GM13976 (cell line): ENCODE measurements around the gene DMXL1.
A peak's percentile ranks its signal among the peaks of the same experiment; 100 is the strongest.
"Not testable (repeated sequence)": the region's sequence is repeated elsewhere in the genome, so short reads cannot be mapped to it uniquely, and the experiment has no call there.

Experiments used
- DNase-seq: peaks from one replicate; pipeline ENCODE4 v3.0.0; 2012; ENCODE audit warnings: low spot score
- CTCF ChIP-seq: IDR thresholded peaks from 2 replicates; pipeline ENCODE4 v1.5.1; 2012; ENCODE audit warnings: borderline replicate concordance, mild to moderate bottlenecking; ENCODE audit not compliant: insufficient read depth; ENCODE audit errors: extremely low read depth, missing control alignments, control extremely low read depth
- in situ Hi-C: fragments of 300-500 bp; cut with MboI; formaldehyde crosslinking; loops from one replicate; pipeline ENCODE4 v1.12.0; 2022; ENCODE audit warnings: low sequenced_read_pairs, mixed read lengths, inconsistent platforms; ENCODE audit not compliant: unreplicated experiment

The DMXL1 gene

DNA sequence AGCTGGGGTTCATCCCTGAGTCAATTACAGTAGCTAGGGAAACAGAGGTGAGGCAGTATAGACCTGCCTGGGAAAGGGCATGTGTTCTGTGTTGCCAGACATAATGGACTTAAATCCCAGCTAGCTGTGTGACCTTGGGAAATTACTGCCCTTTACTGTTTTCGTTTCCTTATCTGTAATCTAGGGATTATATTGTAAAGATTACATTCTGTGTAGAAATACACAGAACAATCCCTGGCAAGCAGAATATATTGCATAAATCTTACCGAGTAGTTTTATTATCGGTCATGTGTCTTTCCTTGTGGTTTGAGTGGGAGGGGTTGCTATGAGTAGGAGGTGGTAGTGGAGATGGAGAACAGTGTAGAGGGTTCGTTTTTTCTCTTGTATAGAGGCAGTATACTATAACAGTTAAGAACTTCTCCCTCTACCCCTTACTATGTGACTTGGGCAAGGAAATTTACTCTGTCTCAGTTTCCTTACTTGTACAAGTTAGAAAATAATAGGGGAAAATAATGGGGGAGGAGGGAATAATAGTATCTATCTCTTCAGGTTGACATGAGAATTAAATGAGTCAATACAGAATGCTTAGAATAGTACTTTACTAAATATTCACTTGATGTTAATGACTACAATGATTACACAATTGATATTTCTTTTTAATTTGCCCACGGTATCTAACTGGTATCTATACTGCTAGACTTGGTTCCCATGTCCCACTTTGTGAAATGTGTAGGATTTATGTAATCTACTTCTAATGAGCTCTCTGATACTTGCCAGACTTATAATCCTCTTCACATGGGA is 7.1 kb upstream of the DMXL1 start:
- no peak for TF ChIP-seq CTCF
- peak; percentile 56 for DNase-seq
- in situ Hi-C loops = no loop called here

DNA sequence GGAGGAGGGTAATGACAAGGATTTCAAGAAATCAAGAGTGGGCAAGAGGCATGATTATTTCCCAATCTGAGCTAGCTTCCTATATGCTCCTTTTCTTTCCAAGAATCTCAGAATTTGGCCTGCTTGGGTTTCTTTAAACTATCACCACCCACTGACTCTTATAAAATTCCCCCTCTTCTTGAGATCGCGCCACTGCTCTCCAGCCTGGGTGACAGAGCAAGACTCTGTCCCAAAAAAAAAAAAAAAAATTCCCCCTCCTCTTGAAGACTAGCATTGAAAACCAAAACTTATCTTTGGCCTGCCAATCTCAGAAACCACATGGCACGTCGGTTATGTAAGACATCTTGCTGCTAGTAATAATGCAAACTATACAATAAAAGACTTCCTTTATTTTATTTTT is 3.4 kb upstream of the DMXL1 start:
- no peak for TF ChIP-seq CTCF
- in situ Hi-C loops = no loop called here
- DNase-seq = no peak

DNA sequence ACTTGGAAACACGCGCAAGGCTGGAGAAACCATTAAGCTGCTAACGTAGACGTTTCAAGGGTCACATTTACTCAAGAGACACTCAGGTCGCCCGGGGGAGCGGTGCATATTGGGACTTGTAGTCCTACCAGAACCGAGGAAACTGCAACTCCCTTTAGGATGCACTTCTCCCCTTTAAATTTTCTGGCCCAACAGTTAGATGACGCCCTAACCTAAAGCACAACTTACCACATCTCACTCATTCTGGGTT is 384 bp upstream of the DMXL1 start:
- no peak for DNase-seq
- in situ Hi-C loops = no loop called here
- TF ChIP-seq CTCF = no peak

GRCh38 chr5:119071561-119071995 is 691 bp downstream of the DMXL1 start:
- in situ Hi-C loops = no loop called here
- no peak for TF ChIP-seq CTCF
- DNase-seq = no peak

GRCh38 chr5:119072496-119072895 is 1.6 kb downstream of the DMXL1 start:
- DNase-seq = no peak
- no peak for TF ChIP-seq CTCF
- in situ Hi-C loops = no loop called here

- DNase-seq, in situ Hi-C loops: not testable (repeated sequence)
Observed at GRCh38 chr5:119073746-119074337, 3.0 kb downstream of the DMXL1 start.

DNA sequence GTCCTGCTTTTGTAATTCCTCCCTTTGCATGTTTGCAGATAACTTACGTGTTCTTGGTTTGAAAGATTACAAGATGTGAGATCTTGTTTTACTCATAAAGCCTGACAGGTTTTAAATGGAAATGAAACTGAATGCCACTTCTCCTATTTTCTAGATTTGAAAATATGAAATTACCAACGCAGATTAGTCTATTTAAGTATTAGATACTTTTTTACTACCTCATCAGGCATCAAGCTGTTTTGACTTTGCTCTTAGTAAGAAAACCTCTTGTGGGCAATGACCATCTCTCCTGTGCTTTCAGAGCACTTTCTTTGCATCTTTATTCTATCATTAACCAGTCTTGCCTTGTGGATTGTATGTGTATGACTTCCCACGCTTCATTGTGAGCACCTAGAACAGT is 3.5 kb downstream of the DMXL1 start:
- TF ChIP-seq CTCF = no peak
- peak; percentile 35 for DNase-seq
- in situ Hi-C loops = no loop called here

DNA sequence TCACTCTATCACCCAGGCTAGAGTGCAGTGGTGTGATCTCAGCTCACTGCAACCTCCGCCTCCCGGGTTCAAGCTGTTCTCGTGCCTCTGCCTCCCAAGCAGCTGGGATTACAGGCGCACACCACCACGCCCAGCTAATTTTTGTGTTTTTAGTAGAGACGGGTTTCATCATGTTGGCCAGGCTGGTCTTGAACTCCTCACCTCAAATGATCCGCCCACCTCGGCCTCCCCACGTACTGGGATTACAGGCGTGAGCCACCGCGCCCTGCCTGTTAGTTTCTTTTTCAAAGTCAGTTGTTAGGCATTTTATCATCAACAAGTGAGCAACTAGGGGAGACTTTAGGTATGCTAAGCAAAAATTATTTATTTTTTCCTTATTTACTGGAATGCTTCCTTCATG is 4.4 kb downstream of the DMXL1 start:
- DNase-seq, in situ Hi-C loops: not testable (repeated sequence)
